Activated T-cell treated with anti-CD3 and anti-CD28 coated beads, Interleukin-2, amount 50 U/mL, for 4 hours (primary cell): ENCODE measurements around the gene TAC3. TPM values are rescaled to one million over a fixed set of nuclear protein-coding genes. Genes with fewer than 3 reads are reported as not detected.

Experiments used
- ATAC-seq, 2 donors: fragments of 200-7000 bp; cut with Tn5 transposase; one replicate each; pipeline ENCODE4 v1.10.0; 2021
- DNase-seq: peaks from one replicate; pipeline ENCODE4 v3.0.0-alpha.2; 2020
- H3K27me3 Mint-ChIP-seq: one replicate; pipeline ENCODE4 v1.8.0; 2021; ENCODE audit warnings: low read depth, mixed read lengths
- H3K36me3 Mint-ChIP-seq: one replicate; pipeline ENCODE4 v1.8.0; 2022; ENCODE audit warnings: mixed read lengths; ENCODE audit not compliant: insufficient read depth
- H3K4me1 Mint-ChIP-seq: one replicate; pipeline ENCODE4 v1.8.0; 2021; ENCODE audit warnings: low read depth, mixed read lengths
- H3K4me3 Mint-ChIP-seq: one replicate; pipeline ENCODE4 v1.8.0; 2021; ENCODE audit warnings: mild to moderate bottlenecking, moderate library complexity, mixed read lengths
- H3K9me3 Mint-ChIP-seq: one replicate; pipeline ENCODE4 v1.8.0; 2021; ENCODE audit warnings: mixed read lengths
- total RNA-seq, 3 donors: library from RNA; stranded (reverse); gene quantifications; one replicate each; pipeline ENCODE4 v1.2.1, GENCODE V29; 2021

TAC3 gene
- total RNA-seq, 3 donors from 2014 or later: 0.43 TPM; not detected in 2

DNA sequence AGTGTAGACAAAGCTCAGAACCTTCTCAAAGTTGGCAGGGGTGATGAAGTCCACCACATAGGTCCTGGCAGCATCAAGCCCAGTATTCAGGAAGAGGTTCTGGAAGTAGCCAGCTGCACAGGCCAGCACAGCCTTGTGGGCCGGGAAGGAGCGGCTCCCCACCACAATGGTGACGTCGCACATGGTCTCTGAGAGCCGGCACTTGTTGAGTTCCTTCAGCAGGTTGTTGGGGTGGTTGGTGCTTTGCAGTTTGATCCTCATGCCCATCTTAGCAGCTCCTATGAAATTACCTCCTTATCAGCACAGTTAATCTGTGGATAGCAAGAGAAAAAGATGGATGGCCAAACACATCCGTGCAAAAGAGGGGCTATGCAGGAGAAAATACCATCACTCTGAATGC is 11.7 kb downstream of the TAC3 start:
- peak overlapping the region; percentile 95 for H3K4me3 Mint-ChIP-seq
- no peaks in the 10 kb centered on the region for H3K9me3 Mint-ChIP-seq
- ATAC-seq (no peak), DNase-seq (no peak)
- peaks cover 68% of the 10 kb centered on the region for H3K4me1 Mint-ChIP-seq
- peaks cover 36% of the 10 kb centered on the region for H3K36me3 Mint-ChIP-seq
- H3K27me3 Mint-ChIP-seq: no peaks in the 10 kb centered on the region

DNA sequence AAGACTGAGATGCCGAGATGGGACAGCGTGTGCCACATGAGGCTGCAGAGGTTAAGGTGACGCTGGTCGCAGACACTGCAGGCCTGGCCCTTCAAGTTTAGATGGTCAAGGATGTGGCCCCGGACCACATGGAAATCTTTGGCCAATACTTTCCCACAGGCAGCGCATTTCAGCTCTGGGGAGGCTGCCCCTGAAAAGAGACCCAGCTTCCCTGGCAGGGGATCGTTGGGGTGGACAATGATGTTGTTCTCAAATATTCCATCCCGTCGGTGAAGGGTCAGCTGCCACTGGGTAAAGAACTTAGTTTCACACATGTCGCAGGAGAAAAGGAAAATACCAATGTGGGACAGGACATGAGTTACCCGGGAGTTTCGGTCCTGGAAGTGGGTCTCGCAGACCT is 12.9 kb downstream of the TAC3 start:
- Mint-ChIP-seq H3K36me3 (peaks cover 40% of the 10 kb centered on the region), H3K4me3 (no peak overlapping the region)
- no peak for ATAC-seq

DNA sequence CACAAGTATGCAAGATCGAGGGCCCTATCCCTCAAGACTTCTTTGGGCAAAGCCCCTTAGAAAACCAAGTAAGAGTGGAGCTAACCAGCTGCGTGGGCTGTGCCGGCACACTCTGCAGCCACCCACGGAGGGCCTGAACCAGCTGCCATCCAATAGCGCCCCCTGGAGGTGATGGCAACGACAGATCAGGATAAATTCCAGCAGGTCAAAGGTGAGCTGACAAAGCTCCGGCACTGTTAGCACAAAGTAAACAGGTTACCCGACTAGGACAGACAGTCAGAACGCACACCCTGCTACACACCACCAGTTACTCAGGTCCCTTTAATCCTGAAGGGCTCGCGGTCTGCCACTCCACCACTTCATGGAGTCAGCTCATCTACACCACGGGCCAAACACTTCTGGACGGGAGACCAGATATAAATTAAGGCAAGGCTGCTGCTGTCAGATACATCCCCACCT is 14.9 kb downstream of the TAC3 start:
- peaks cover 65% of the 10 kb centered on the region for H3K4me1 Mint-ChIP-seq
- DNase-seq (peak; percentile 78), ATAC-seq (peak in 1 of 2 donors; percentile 11)
- no peaks in the 10 kb centered on the region for H3K9me3 Mint-ChIP-seq
- H3K4me3 Mint-ChIP-seq: no peak overlapping the region
- H3K27me3 Mint-ChIP-seq: no peaks in the 10 kb centered on the region
- peaks cover 48% of the 10 kb centered on the region for H3K36me3 Mint-ChIP-seq

More for the DNA sequence above, 12.9 kb downstream of the TAC3 start:
- DNase-seq: no peak
- no peaks in the 10 kb centered on the region for H3K27me3 Mint-ChIP-seq
- H3K9me3 Mint-ChIP-seq: no peaks in the 10 kb centered on the region
- H3K4me1 Mint-ChIP-seq: peaks cover 75% of the 10 kb centered on the region

DNA sequence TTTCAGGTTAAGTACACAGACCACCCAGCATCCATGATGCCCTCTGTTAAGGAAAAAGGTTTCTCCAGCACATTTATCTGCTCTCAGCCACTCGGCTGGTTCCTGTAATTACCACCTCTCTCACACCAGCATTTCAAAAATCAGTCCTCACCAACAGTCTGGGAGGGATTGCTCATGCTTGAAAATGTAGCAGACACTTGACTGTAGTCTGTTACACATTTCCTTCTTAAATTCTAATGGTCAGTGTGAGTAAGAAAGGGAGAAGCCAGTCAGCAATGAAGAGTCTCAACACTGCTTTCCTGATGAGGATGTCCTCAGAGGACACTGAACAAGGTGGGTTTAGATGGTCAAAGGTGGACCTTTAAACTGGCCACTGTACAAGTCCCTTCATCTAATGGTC is 15.9 kb downstream of the TAC3 start:
- ATAC-seq (no peak), DNase-seq (no peak)
- H3K4me3 Mint-ChIP-seq: no peak overlapping the region
- H3K27me3 Mint-ChIP-seq: no peaks in the 10 kb centered on the region
- H3K4me1 Mint-ChIP-seq: peaks cover 61% of the 10 kb centered on the region
- H3K36me3 Mint-ChIP-seq: peaks cover 56% of the 10 kb centered on the region
- H3K9me3 Mint-ChIP-seq: no peaks in the 10 kb centered on the region

DNA sequence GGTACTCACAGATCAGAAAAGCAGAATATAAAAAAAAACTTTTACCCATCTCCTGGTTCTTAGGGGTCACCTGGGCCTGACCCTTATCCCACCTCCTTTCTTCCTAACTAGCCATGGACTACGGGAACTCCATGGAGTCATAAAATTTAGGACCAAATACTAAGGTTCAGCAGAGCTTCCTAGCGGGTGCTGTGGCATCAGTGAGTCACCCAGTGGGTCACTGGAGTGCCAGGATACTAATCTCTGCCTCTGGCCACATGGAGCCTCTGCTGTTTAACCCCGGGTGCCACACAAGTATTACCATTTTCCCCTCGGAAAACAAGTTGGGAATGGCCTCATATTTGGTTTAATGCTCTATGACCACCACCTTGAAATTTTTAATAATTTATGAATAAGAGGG is 16.9 kb downstream of the TAC3 start:
- Mint-ChIP-seq H3K9me3 (no peaks in the 10 kb centered on the region), H3K27me3 (no peaks in the 10 kb centered on the region), H3K36me3 (peaks cover 50% of the 10 kb centered on the region), H3K4me3 (no peak overlapping the region), H3K4me1 (peaks cover 52% of the 10 kb centered on the region)
- no peak for ATAC-seq
- no peak for DNase-seq

DNA sequence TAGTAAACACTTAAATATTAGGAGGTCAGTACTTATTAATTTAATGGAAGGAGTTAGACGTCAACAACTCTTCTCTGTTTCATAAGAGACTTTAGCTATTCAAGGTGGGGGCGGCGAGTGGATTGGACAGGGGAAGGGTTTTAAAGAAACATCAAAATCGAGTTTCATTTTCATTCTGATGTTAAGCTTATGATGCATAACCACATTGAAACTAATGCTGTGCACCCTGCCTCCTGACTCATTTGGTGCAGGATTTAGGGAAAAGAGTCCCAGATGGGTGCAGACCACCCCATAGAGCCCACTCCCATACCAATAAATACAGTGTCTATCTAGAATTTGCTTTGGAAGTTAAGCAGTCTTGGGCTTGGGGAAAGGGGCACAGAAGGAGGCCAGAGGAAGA is 17.3 kb downstream of the TAC3 start:
- peaks cover 48% of the 10 kb centered on the region for H3K4me1 Mint-ChIP-seq

DNA sequence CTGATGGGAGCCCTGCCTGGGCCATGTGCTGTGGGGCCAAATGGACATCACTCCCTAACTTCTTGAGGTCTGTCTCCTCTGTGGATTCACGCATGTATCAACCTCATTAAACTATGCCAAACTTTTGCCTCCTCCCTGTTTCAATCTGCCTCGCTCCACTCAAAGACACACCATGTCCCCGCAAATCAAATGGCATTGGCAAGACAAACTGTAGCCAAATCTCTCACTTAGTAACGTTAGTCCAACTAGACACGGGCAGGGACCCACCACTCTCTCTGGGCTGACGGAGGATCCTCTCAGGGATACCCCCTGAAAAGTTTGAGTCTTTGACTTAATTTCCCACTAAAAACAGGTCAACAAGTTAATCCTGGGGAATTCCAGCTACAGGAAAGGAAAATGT is 18.0 kb downstream of the TAC3 start:
- H3K36me3 Mint-ChIP-seq: peaks cover 40% of the 10 kb centered on the region
- ATAC-seq (no peak), DNase-seq (no peak)
- H3K4me3 Mint-ChIP-seq: peak overlapping the region; percentile 9
- H3K4me1 Mint-ChIP-seq: peaks cover 48% of the 10 kb centered on the region
- H3K27me3 Mint-ChIP-seq: no peaks in the 10 kb centered on the region
- H3K9me3 Mint-ChIP-seq: no peaks in the 10 kb centered on the region

More for the DNA sequence above, 17.3 kb downstream of the TAC3 start:
- H3K27me3 Mint-ChIP-seq: no peaks in the 10 kb centered on the region
- no peaks in the 10 kb centered on the region for H3K9me3 Mint-ChIP-seq
- peaks cover 46% of the 10 kb centered on the region for H3K36me3 Mint-ChIP-seq
- DNase-seq: no peak
- H3K4me3 Mint-ChIP-seq: peak overlapping the region; percentile 9
- ATAC-seq: peak; percentile 90 to 91

DNA sequence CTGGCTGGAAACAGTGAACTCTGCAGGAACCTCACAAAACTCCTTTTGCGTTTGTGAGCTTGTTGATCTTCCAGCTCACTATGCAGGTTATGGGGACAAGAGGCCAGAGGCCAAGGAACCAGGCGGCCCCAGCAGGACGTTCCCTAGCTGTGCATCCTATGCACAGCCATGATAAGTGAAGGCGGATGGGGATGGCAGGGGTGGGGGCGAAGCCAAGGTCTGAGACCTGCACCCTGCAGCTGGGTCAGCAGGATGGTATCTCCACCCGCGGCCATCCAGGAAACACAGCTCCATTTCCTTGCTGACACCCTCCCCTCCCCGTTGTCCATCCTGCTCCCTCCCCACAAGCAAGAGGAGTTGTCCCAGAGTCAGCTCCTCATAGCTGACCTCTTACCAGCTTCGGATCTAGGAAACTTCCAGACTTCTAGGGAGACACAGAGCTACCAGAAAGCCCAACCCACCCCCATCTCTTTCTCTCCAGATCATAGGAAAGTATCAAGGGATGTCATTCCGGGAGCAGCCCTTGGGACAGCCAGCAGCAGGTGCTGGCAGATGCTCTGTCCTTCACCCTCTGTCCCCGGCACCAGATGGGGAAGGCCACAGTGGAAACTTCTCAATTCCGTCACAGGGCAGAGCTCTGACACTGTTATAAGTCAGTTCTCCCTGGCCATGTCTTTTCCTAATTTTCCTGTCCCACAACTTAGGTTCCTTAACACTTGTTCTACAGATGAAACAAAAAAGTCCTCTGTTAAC is 19.4 kb downstream of the TAC3 start:
- Mint-ChIP-seq H3K27me3 (no peaks in the 10 kb centered on the region), H3K4me3 (no peak overlapping the region), H3K4me1 (peaks cover 42% of the 10 kb centered on the region), H3K9me3 (no peaks in the 10 kb centered on the region), H3K36me3 (peaks cover 32% of the 10 kb centered on the region)
- no peak for ATAC-seq
- no peak for DNase-seq

DNA sequence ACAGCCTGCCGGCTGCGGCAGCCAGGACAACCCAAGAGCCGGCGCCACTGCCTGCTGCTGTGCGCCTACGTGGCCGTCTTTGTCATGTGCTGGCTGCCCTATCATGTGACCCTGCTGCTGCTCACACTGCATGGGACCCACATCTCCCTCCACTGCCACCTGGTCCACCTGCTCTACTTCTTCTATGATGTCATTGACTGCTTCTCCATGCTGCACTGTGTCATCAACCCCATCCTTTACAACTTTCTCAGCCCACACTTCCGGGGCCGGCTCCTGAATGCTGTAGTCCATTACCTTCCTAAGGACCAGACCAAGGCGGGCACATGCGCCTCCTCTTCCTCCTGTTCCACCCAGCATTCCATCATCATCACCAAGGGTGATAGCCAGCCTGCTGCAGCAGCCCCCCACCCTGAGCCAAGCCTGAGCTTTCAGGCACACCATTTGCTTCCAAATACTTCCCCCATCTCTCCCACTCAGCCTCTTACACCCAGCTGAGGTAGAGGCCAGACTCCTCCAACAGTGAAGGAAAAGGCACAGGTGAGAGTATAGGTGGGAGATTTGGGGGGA is 20.3 kb downstream of the TAC3 start:
- no peak for DNase-seq
- no peak overlapping the region for H3K4me3 Mint-ChIP-seq
- ATAC-seq: no peak
- no peaks in the 10 kb centered on the region for H3K9me3 Mint-ChIP-seq
- peaks cover 32% of the 10 kb centered on the region for H3K36me3 Mint-ChIP-seq
- peaks cover 39% of the 10 kb centered on the region for H3K4me1 Mint-ChIP-seq
- H3K27me3 Mint-ChIP-seq: no peaks in the 10 kb centered on the region

DNA sequence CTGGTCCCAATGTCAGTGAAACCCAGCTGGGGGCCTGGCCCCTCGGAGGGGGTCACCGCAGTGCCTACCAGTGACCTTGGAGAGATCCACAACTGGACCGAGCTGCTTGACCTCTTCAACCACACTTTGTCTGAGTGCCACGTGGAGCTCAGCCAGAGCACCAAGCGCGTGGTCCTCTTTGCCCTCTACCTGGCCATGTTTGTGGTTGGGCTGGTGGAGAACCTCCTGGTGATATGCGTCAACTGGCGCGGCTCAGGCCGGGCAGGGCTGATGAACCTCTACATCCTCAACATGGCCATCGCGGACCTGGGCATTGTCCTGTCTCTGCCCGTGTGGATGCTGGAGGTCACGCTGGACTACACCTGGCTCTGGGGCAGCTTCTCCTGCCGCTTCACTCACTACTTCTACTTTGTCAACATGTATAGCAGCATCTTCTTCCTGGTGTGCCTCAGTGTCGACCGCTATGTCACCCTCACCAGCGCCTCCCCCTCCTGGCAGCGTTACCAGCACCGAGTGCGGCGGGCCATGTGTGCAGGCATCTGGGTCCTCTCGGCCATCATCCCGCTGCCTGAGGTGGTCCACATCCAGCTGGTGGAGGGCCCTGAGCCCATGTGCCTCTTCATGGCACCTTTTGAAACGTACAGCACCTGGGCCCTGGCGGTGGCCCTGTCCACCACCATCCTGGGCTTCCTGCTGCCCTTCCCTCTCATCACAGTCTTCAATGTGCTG is 21.0 kb downstream of the TAC3 start:
- Mint-ChIP-seq H3K27me3 (no peaks in the 10 kb centered on the region), H3K36me3 (peaks cover 27% of the 10 kb centered on the region), H3K4me3 (no peak overlapping the region), H3K4me1 (peaks cover 33% of the 10 kb centered on the region), H3K9me3 (no peaks in the 10 kb centered on the region)
- DNase-seq (no peak), ATAC-seq (no peak)

DNA sequence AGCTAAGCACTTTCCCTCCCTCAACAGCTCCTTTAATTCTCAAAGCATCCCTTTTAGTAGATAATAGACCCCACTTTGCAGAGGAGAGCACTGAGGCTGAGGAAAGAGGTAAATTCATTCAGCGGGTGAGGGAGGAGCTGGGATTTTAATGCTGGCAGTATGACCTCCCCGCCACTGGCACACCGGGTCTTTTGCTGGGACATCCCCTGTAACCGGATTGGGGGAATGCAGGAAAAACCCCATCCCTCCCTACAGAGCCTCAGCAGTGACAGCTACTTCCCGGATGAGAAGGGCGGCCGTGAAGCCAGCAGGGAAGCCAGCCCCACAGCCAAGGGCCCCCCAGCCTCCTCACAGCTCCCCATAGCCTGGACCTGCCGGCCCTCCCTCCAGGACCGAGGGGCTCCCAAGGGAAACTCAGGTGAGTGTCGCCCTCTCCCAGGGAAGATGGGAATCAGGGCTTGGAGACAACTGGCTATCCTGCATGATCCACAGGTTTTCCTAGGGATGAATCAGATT is 22.0 kb downstream of the TAC3 start:
- peaks cover 22% of the 10 kb centered on the region for H3K4me1 Mint-ChIP-seq
- no peaks in the 10 kb centered on the region for H3K9me3 Mint-ChIP-seq
- no peak for ATAC-seq
- H3K27me3 Mint-ChIP-seq: no peaks in the 10 kb centered on the region
- DNase-seq: no peak
- H3K36me3 Mint-ChIP-seq: peaks cover 21% of the 10 kb centered on the region
- H3K4me3 Mint-ChIP-seq: no peak overlapping the region

DNA sequence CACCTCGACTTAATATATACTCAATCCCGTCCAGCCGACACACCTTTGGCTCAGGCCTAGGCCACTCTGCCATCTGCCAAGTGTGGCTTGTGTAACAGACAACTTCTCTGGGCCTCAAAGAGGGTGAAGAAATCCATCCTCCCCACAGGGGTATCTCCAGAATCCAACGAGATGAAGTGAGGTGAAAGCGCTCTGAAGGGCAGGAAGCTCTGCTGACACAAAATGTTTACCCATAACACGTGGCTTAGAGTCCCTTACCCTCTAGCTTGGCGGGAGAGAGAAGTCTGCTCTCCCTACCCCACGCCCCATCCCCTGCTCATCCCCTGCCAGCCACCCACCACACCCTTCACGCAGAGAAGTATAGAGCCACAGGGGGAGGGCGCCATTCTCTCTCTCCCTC is 23.0 kb downstream of the TAC3 start:
- DNase-seq (no peak), ATAC-seq (no peak)
- H3K27me3 Mint-ChIP-seq: no peaks in the 10 kb centered on the region
- no peaks in the 10 kb centered on the region for H3K9me3 Mint-ChIP-seq
- H3K4me1 Mint-ChIP-seq: peaks cover 13% of the 10 kb centered on the region
- no peak overlapping the region for H3K4me3 Mint-ChIP-seq
- peaks cover 17% of the 10 kb centered on the region for H3K36me3 Mint-ChIP-seq

DNA sequence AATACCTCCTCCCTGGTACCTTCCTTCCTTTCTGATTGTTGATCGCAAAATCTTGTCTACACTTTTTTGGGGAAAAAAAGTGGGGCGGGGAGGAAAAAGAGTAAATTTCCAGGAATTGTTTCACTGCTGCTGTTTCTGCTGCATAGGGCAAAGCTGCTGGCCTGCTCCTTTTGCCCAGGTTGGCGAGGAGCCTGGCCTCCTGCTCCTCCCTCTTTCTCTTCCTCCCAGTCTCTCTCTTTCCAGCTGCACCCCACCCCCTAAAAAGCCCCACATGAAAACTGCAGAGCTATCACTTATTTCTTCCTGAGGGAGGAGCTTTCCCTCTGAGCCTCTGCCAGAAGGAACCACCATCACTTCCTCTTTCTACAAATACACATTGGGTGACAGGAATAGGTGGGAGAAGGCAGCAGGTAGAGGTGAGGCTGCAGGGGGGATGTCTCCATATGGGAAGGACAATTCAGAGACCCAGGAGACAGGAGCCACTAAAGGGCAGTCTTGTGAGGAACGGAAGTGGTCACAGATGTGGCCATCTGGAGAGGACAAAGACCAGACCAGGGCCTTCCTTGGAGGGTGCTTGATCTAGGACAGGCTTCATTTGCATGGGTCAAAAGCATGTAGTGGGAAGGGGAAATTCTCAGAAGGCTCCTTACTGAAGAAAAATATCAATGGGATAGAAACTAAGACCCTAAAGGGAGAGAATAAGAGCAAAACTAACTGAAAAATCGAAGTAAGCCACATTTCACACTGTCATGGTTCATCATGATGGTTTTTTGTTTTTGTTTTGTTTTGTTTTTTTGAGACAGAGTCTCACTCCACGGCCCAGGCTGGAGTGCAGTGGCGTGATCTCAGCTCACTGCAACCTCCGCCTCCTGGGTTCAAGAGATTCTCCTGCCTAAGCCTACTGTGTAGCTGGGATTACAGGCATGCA is 24.7 kb downstream of the TAC3 start:
- H3K9me3 Mint-ChIP-seq: no peaks in the 10 kb centered on the region
- H3K4me3 Mint-ChIP-seq: no peak overlapping the region
- peaks cover 10% of the 10 kb centered on the region for H3K36me3 Mint-ChIP-seq
- peaks cover 12% of the 10 kb centered on the region for H3K4me1 Mint-ChIP-seq
- ATAC-seq (no peak), DNase-seq (no peak)
- H3K27me3 Mint-ChIP-seq: no peaks in the 10 kb centered on the region
